HG03575 (cell line): ENCODE measurements around the gene HENMT1.
A peak's percentile ranks its signal among the peaks of the same experiment; 100 is the strongest.
"Not testable (repeated sequence)": the region's sequence is repeated elsewhere in the genome, so short reads cannot be mapped to it uniquely, and the experiment has no call there.

Source experiments
- ATAC-seq: cut with Tn5 transposase; IDR thresholded peaks from one replicate; pipeline ENCODE4 v1.9.1; 2021; ENCODE audit not compliant: unreplicated experiment, insufficient number of reproducible peaks, low FRiP score; ENCODE audit errors: extremely low read depth

HENMT1 gene

GRCh38 chr1:108661030-108661609 is at the start of gene HENMT1:
Gene HENMT1 (minus strand): TSS chr1:108661093. CDS start chr1:108659884, 1,209 bp downstream.
- ATAC-seq: peak; percentile 60

- no peak for ATAC-seq
Observed at GRCh38 chr1:108708691-108709660, 48.1 kb upstream of the HENMT1 start.

- ATAC-seq: no peak
Observed at GRCh38 chr1:108706643-108707042, 45.8 kb upstream of the HENMT1 start.

- no peak for ATAC-seq
Observed at GRCh38 chr1:108704496-108704895, 43.6 kb upstream of the HENMT1 start.

GRCh38 chr1:108703939-108704338 is 43.0 kb upstream of the HENMT1 start:
- ATAC-seq: no peak

- ATAC-seq: not testable (repeated sequence)
Observed at GRCh38 chr1:108702109-108702508, 41.2 kb upstream of the HENMT1 start.

GRCh38 chr1:108701176-108701849 is 40.4 kb upstream of the HENMT1 start:
- no peak for ATAC-seq

- ATAC-seq: no peak
Observed at GRCh38 chr1:108699375-108700332, 38.8 kb upstream of the HENMT1 start.

- no peak for ATAC-seq
Observed at GRCh38 chr1:108695535-108695934, 34.6 kb upstream of the HENMT1 start.

GRCh38 chr1:108692724-108693655 is 32.1 kb upstream of the HENMT1 start:
- ATAC-seq: no peak

- ATAC-seq: peak; percentile 66
Observed at GRCh38 chr1:108691942-108692723, 31.2 kb upstream of the HENMT1 start, which contains the start of gene PRPF38B. Gene PRPF38B (plus strand): TSS chr1:108692310. CDS start chr1:108692592, 282 bp downstream.

- ATAC-seq: no peak
Observed at GRCh38 chr1:108691128-108691941, 30.4 kb upstream of the HENMT1 start.

- ATAC-seq: no peak
Observed at GRCh38 chr1:108686614-108687313, 25.9 kb upstream of the HENMT1 start.

- ATAC-seq: no peak
Observed at GRCh38 chr1:108685529-108685928, 24.6 kb upstream of the HENMT1 start.

- not testable (repeated sequence) for ATAC-seq
Observed at GRCh38 chr1:108681701-108682100, 20.8 kb upstream of the HENMT1 start.
